Upper lobe of left lung (tissue), 4 donors: ENCODE results near the gene FGF12.

Experiments used
- POLR2A ChIP-seq, 4 donors: fragments of 450-650 bp; IDR thresholded peaks; one replicate each; pipeline ENCODE4 v1.5.1; 2016 to 2017; ENCODE audit warnings: antibody characterized with exemption in 4 of 4, mild to moderate bottlenecking in 2 of 4
- TF ChIP-seq, protein P1 (sequence below), 6 experiments: fragments of 450-650 bp in 4 of 6; fragments of 200-600 bp in 2 of 6; sonication (generic) in 2 of 6; IDR thresholded peaks; one replicate each; pipeline ENCODE4 v1.5.1; 2016 to 2019; ENCODE audit warnings: antibody characterized with exemption in 6 of 6

GRCh38 chr3:192382861-192383260 lies 344.5 kb downstream of the FGF12 start:
- TF ChIP-seq, protein P1, sequence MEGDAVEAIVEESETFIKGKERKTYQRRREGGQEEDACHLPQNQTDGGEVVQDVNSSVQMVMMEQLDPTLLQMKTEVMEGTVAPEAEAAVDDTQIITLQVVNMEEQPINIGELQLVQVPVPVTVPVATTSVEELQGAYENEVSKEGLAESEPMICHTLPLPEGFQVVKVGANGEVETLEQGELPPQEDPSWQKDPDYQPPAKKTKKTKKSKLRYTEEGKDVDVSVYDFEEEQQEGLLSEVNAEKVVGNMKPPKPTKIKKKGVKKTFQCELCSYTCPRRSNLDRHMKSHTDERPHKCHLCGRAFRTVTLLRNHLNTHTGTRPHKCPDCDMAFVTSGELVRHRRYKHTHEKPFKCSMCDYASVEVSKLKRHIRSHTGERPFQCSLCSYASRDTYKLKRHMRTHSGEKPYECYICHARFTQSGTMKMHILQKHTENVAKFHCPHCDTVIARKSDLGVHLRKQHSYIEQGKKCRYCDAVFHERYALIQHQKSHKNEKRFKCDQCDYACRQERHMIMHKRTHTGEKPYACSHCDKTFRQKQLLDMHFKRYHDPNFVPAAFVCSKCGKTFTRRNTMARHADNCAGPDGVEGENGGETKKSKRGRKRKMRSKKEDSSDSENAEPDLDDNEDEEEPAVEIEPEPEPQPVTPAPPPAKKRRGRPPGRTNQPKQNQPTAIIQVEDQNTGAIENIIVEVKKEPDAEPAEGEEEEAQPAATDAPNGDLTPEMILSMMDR (IDR thresholded peaks at IDR 0.05) = no peak
- no peak for TF ChIP-seq POLR2A (IDR thresholded peaks at IDR 0.05)
